Measurements from ENCODE around the gene SEC61A1.
A peak's percentile ranks its signal among the peaks of the same experiment; 100 is the strongest.

SEC61A1 gene

DNA sequence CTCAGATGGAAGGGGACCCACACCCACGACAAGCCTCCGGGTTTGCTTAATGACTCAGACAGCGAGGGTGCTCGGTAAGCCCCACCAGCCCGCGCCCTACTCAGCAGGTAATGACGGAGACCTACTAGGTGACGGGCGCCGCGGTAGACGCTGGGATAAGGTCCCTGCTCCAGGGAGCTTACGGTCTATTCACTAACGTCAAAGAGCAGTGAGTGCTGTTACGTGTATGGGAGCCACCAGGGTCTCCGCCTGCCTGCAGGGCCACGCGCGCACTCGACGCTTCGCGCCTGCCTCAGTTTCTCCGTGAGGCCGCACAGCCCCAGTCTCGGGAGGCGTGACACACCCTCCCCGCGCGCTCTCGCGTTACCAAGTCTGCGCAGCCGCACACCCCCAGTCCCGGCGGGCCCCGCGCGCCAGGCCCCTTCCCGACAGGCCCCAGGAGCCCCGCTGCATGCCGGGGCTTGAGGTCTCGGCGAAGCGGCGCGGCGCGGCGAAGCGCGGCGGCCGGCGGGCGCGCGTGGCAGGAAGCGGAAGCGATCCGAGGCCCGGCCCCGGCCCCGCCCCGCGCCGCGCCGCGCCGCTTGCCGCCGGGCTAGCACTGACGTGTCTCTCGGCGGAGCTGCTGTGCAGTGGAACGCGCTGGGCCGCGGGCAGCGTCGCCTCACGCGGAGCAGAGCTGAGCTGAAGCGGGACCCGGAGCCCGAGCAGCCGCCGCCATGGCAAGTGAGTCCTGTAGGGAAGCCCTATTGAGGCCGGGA lies at the start of gene SEC61A1:
Gene SEC61A1 (plus strand): TSS at position 601 of the 758 bp plus-strand sequence. CDS start 116 bp downstream, at position 717.
- DNase-seq, result peak; percentile 96

GRCh38 chr3:128004661-128005060 lies 47.6 kb upstream of the SEC61A1 start:
- DNase-seq, result no peak

DNA sequence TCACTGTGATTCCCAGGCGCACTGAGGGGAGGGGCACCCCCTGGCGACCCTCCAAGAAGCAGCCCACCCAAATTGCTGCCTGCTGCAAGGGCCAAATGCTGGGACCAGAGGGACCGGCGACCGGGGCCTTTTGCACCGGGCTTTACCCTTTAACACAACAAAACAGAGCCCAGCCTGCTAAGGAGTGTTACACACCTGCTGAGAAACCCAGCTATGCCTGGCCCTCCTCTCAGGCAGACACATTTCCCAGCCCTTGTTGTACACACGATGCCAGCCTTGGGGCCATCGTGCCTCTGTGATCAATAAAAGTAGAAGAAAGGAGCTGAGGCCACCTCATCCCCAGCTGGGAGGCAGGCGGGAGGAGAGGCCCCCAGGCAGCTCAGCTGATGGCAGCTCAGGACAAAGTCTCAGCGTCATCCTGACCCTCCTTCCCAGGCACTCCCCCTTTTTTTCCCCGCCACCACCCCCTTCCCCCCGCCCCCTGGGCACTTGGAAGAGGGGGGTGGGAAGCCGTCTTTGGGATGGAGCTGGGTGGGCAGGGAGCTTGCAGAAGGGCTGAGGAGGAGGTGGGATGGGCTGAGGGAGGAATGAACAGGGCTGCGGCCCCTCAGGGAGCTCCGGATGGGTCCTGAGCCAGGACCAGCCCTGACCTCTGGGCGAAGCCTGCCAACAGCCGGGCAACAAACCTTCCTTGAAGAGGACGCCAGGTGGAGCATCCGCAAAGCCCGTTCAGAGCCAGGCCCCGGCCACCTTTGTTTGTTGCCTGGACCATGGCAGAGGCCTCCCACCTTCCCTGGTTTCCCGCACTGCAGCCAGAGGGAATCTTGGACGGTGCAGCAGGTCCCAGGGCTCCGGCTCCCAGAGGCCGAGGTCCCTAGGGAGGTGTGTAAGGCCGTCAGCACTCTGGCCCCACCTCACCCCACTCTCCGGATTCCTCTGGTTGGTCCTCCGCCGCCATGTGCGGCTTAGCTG lies 45.9 kb upstream of the SEC61A1 start:
- no peak for DNase-seq

DNA sequence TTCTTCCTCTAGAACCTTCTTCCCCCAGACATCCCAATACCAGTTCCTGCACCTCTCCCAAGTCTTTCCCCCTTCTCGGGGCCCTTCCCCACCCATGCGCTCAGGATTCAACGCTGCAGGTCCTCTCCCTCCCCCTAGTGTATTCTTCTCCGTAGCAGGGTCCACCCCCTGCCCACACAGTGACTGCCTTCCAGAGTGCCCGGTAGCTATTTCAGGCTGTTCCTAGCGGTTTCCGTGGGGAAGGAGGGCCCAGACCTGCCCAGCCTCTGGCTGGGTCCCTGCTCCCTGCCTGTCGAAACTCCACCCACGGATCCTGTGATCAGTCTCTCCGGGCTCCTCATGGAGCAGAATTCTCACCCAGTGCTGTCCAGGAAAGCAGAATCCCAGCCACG lies 45.2 kb upstream of the SEC61A1 start:
- DNase-seq, result no peak

DNA sequence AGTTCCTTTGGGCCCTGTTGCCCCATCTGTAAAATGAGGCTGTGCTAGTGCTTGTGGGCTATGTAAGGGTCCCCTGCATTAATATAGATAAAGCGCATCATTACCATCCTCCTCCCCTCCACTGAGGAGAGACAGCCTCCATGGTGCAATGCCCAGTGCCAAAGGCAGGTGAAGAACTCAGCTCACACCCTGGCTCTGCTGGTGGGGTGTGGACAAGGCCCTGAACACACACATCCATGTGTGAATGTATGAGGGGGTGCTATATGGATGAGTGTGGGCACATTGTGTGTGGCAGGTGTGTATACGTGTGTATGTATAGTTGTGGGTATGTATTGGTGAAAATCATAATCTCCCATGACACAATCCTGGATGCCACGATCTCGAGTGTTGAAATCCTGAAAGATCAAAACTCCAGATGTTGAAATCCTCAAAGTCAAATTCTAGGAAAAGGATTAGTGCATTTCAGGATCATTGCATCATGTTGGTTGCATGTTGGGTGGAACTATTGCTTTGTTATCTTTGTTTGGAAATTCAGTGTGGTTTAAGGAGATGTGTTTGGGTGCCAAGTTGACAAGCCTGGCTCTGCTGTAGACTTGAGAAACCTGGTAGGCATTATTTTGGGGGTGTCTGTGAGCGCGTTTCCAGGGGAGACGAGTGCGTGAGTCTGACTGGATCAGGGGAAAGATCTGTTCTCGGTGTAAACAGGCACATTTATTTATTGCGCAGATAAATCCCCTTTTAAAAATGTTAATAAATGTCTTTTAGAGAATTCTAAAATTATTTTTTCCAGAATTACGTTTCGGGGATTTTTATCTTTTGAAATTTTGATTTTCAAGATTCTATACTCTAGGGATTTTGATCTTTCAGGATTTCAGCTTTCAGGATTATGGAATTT lies 42.0 kb upstream of the SEC61A1 start:
- DNase-seq, result peak; percentile 56

DNA sequence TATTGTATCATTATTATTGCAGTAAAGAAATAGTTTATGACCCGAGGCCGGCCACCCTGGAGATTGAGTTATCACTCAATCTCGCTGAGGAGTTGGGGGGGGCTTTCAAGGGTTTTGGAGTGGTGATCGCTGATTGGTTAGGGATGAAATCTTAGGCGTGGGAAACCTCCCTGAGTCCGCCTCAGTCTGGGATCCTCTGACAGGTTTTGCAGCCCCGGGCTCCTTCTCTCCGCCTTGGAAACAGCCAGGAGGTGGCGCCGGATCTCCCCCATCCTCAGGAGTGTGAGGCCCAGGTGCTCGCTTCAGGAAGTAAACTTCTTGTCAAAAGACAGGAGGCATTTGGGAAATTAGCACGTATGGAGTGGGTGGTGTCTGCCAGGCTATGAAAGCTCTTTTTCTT lies 41.1 kb upstream of the SEC61A1 start:
- DNase-seq, result peak; percentile 38

GRCh38 chr3:128012050-128012449 lies 40.2 kb upstream of the SEC61A1 start:
- DNase-seq, result no peak

- DNase-seq, result no peak
Observed at GRCh38 chr3:128014548-128014947, 37.7 kb upstream of the SEC61A1 start.

- DNase-seq, result no peak
Observed at GRCh38 chr3:128016502-128016901, 35.7 kb upstream of the SEC61A1 start.

DNA sequence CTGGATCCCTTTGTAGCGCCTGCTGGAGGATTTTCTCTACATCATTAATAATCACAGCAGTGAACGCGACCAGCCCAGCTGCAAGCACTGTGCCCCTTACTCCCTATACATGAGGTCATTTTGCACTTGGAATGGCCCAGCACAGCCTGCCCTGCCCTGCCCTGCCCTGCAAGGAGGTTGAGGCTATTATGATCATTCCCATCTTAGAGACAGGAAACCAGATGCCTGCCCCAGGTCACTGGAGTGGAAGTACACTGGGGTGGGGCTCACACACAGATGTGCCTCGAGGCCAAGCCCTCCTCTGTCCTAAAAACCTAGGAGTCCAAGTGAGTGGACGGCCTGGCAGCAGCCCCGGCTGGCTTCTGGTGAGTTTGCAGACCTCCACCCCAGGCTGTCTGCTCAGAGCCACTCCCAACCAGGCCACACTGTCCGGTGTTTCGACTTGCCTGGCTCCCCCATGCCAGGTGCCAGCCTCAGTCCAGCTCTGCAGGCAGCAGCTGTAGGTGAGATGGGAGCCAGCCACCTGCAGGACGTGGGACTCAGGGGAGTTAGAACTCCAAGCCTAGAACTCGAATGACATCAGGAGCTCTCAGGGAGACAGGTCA lies 30.4 kb upstream of the SEC61A1 start:
- no peak for DNase-seq

DNA sequence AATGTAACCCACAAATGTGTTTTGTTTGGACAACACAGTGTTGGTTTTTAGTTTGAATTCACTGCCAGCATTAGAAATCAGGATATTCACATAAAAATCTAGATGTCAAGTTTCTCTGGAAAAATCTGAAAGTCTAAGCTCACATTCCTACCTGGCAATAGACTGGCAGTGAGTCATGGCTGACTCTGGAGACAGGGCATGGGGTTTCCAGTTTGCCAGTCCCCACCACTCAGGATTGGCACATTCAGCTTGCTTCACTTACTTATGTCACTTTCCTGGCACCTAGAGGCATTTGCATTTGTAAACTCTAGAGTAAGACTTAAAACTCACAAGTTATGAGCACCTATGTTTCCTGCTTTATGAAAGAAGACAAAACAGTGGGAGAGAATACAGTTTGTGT lies 19.1 kb upstream of the SEC61A1 start:
- no peak for DNase-seq

- no peak for DNase-seq
Observed at GRCh38 chr3:128036119-128036518, 16.1 kb upstream of the SEC61A1 start.

DNA sequence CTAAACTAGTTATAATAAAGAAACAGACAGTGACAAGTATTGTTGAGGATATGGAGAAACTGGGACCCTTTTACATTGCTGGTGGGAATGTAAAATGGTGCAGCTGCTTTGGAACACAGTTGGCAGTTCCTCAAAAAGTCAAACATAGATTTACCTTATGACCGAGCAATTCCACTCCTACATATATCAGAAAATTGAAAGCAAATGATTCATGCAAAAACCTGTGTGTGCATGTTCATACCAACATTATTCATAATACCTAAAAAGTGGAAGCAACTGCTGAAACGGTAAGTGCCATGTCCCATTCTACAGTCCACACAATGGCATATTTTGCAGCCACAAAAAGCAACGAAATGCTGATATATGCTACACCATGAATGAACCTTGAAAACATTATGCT lies 12.2 kb upstream of the SEC61A1 start:
- DNase-seq, result no peak

GRCh38 chr3:128040660-128041059 lies 11.6 kb upstream of the SEC61A1 start:
- DNase-seq, result no peak

- DNase-seq, result no peak
Observed at GRCh38 chr3:128041344-128041743, 10.9 kb upstream of the SEC61A1 start.

- peak; percentile 26 for DNase-seq
Observed at GRCh38 chr3:128050597-128050996, 1.6 kb upstream of the SEC61A1 start.

- peak; percentile 31 for DNase-seq
Observed at GRCh38 chr3:128051459-128051836, 789 bp upstream of the SEC61A1 start.

- no peak for DNase-seq
Observed at GRCh38 chr3:128052595-128053351, 536 bp downstream of the SEC61A1 start.

DNA sequence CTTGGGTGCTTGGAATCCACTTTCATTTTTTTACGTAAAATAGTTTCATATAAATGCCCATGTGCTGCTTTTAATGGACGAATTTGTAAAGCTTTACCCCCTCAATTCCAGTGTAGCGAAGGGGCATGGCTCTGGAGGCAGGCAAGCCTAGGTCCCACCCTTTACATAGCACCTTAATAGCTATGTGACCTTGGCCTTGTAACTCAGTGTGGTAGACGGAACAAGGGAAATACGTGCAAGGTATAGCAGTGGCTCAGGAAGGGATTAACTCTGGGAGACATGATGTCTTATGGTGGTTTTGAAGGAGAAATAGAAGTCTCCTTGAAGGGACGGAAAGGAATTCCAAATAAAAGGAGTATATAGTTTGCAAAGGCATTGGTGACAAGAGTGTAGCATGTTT lies 1.4 kb downstream of the SEC61A1 start:
- no peak for DNase-seq

DNA sequence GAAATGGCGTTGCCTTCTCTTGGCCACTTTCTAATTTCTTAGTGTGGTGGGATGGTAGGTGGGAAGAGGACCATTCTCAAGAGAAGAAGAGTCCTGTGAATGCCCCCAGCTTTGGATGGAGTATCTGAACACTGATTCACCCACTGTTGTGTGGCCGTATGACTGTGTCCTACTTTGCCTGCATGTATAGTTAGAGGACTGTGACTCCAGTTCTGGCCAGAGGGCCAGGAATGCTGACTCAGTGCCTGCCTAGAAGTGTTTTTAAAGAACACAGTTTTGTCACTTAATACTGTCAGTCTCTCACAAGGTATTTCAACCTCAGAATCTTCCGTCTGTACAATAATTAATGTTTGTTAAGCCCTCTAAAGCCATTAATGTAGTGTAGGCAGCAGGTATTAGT lies 2.1 kb downstream of the SEC61A1 start:
- DNase-seq, result peak; percentile 68

GRCh38 chr3:128056258-128056657 lies 4.0 kb downstream of the SEC61A1 start:
- no peak for DNase-seq

Measured in fibroblast of skin of right biceps (primary cell).